ENCODE results near the gene NEURL1B. TPM values are rescaled to one million over a fixed set of nuclear protein-coding genes. Genes with fewer than 3 reads are reported as not detected.

The NEURL1B gene
- polyA plus RNA-seq, 1 donor from 2014 or later, result 12.7 TPM

- Histone ChIP-seq H3K79me2 (replicated peaks; ENCODE audit: insufficient read depth, low read length) (no peaks in the 10 kb centered on the region), H3K9me2 (ENCODE audit: insufficient read depth, low read length) (no peaks in the 10 kb centered on the region), H3K36me3 (ENCODE audit: insufficient read depth, low read length) (no peaks in the 10 kb centered on the region), H3K9ac (ENCODE audit: low read length) (no peak overlapping the region), H3K27ac (ENCODE audit: low read length) (no peak overlapping the region), H2AFZ (ENCODE audit: low read depth, low read length) (no peak overlapping the region), H3K4me2 (ENCODE audit: low read length) (no peak overlapping the region), H3K9me3 (ENCODE audit: low read length) (no peaks in the 10 kb centered on the region), H3K27me3 (ENCODE audit: insufficient read depth, low read depth, low read length) (no peaks in the 10 kb centered on the region), H4K20me1 (ENCODE audit: insufficient read depth) (no peaks in the 10 kb centered on the region), H3F3A (ENCODE audit: insufficient read depth, low read length, poor library complexity, severe bottlenecking) (no peaks in the 10 kb centered on the region), H3K4me3 (ENCODE audit: low read length) (no peak overlapping the region)
- TF ChIP-seq EP300 (conservative IDR thresholded peaks at IDR 0.05; ENCODE audit: poor library complexity, severe bottlenecking), result no peak
- TF ChIP-seq RAD21 (conservative IDR thresholded peaks at IDR 0.05), result no peak
- TF ChIP-seq SMC3 (conservative IDR thresholded peaks at IDR 0.05; ENCODE audit: poor library complexity), result no peak
- no peak for TF ChIP-seq CTCF (IDR thresholded peaks at IDR 0.05; ENCODE audit: poor library complexity, severe bottlenecking)
- no peak for TF ChIP-seq EZH2 (IDR thresholded peaks at IDR 0.05; ENCODE audit: borderline replicate concordance, insufficient read depth, low read length, poor library complexity, severe bottlenecking)
- no peak for TF ChIP-seq MXI1 (conservative IDR thresholded peaks at IDR 0.05; ENCODE audit: poor library complexity, severe bottlenecking)
- no peak for TF ChIP-seq POLR2AphosphoS5 (IDR thresholded peaks at IDR 0.05)
- TF ChIP-seq REST (IDR thresholded peaks at IDR 0.05; ENCODE audit: borderline replicate concordance), result no peak
- TF ChIP-seq TAF1 (IDR thresholded peaks at IDR 0.05; ENCODE audit: low read depth), result no peak
These were observed 76.6 kb downstream of the NEURL1B start for GRCh38 chr5:172717481-172718195.

- Histone ChIP-seq H3K27me3 (ENCODE audit: insufficient read depth, low read depth, low read length) (no peaks in the 10 kb centered on the region), H3K9ac (ENCODE audit: low read length) (no peak overlapping the region), H3K9me2 (ENCODE audit: insufficient read depth, low read length) (no peaks in the 10 kb centered on the region), H4K20me1 (ENCODE audit: insufficient read depth) (no peaks in the 10 kb centered on the region), H3K79me2 (replicated peaks; ENCODE audit: insufficient read depth, low read length) (no peaks in the 10 kb centered on the region), H3K9me3 (ENCODE audit: low read length) (no peaks in the 10 kb centered on the region), H3K4me3 (ENCODE audit: low read length) (no peak overlapping the region), H3K36me3 (ENCODE audit: insufficient read depth, low read length) (no peaks in the 10 kb centered on the region), H3F3A (ENCODE audit: insufficient read depth, low read length, poor library complexity, severe bottlenecking) (no peaks in the 10 kb centered on the region), H2AFZ (ENCODE audit: low read depth, low read length) (no peak overlapping the region), H3K4me2 (ENCODE audit: low read length) (no peak overlapping the region), H3K27ac (ENCODE audit: low read length) (no peak overlapping the region)
- TF ChIP-seq RAD21 (conservative IDR thresholded peaks at IDR 0.05) (no peak), POLR2AphosphoS5 (IDR thresholded peaks at IDR 0.05) (no peak), MXI1 (conservative IDR thresholded peaks at IDR 0.05; ENCODE audit: poor library complexity, severe bottlenecking) (no peak), REST (IDR thresholded peaks at IDR 0.05; ENCODE audit: borderline replicate concordance) (no peak), CTCF (IDR thresholded peaks at IDR 0.05; ENCODE audit: poor library complexity, severe bottlenecking) (no peak), TAF1 (IDR thresholded peaks at IDR 0.05; ENCODE audit: low read depth) (no peak), SMC3 (conservative IDR thresholded peaks at IDR 0.05; ENCODE audit: poor library complexity) (no peak), EP300 (conservative IDR thresholded peaks at IDR 0.05; ENCODE audit: poor library complexity, severe bottlenecking) (no peak), EZH2 (IDR thresholded peaks at IDR 0.05; ENCODE audit: borderline replicate concordance, insufficient read depth, low read length, poor library complexity, severe bottlenecking) (no peak)
These were observed 77.6 kb downstream of the NEURL1B start for GRCh38 chr5:172718527-172719114.
